GM18519 (cell line): ENCODE measurements around the gene TSPAN14.
A peak's percentile ranks its signal among the peaks of the same experiment; 100 is the strongest.

Experiments
- ATAC-seq: cut with Tn5 transposase; IDR thresholded peaks from one replicate; pipeline ENCODE4 v1.9.1; 2021; ENCODE audit warnings: mild to moderate bottlenecking, moderate library complexity; ENCODE audit not compliant: unreplicated experiment, low FRiP score

TSPAN14 gene

DNA sequence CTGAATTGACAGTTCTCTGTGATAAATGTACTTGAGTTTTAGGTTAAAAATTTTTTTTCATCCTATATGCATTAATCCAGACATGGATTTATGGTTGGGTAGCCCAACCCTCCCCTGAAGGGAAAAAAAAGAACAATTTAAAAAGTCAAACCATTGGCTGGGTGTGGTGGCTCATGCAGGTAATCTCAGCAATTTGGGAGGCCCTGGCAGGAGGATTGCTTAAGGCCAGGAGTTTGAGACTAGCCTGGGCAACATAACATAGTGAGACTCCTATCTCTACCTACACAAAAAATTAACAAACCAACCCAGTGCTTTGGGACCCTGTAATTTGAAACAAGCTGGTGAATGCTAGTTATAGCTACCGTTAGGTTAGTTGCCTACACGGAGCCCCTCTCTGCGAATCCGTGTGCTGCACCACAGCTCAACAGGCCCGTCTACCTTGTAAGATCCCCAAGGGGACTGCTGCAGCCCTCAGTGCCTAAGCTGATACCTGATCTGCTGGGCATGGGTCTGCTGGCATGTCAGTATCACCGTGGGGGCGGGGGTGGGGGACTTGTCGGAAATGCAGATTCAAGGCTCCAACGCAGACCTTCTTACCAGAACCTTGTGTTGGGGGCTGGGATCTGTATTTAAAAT is 32.8 kb downstream of the TSPAN14 start:
- no peak for ATAC-seq

DNA sequence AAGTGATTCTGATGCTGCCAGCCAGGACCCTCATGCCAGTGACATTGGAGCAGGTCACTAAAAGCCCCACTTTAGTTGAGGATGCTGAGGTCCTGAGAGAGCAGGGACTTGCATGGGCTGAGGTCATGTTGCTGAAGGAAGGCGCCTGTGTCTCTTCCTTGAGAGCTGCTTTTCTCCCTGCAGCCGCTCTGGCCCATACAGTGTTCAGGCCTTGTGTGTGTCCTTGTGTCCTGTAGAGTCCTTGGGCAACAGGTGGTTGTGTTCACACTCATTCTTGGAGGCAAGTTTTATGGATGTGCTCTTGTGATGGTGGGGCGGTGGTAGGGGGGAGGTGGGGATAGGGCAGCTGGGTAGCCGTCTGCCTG is 33.3 kb downstream of the TSPAN14 start:
- ATAC-seq, result no peak

DNA sequence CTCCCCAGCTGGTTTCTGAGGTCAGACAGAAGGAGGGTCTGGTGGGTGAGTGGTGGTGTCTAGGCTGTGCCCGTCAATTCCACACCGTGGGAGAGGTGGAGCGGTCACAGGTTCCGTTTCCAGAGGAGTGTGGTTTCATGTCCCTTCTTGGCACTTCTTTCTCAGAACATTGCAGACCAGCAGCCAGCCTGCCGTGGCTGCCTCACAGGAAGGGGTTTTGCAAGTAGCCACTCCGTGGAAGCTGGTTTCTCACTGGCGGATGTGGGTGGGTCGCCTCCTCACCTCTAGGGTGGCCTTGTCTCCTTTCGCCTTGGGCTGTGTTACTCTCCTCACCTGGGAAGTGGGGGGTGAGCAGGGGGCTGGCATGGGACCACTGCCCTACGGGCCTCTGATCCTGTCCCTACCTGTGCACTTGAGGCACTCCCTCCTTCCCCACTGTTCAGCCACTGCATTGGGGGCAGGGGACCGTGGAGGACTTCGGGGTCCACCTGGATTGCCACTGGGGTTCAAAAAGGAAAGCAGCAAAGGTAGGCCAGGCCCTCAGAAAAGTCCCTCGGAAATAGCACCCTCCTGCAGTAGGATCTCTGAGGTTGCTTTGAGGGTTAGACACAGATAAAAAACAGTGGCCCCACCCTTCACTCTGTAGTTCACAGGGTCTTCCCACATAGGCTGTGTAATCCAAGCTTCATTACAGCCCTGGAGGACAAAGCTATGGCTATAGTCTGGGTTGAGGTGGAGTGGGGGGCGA is 33.9 kb downstream of the TSPAN14 start:
- ATAC-seq, result no peak

DNA sequence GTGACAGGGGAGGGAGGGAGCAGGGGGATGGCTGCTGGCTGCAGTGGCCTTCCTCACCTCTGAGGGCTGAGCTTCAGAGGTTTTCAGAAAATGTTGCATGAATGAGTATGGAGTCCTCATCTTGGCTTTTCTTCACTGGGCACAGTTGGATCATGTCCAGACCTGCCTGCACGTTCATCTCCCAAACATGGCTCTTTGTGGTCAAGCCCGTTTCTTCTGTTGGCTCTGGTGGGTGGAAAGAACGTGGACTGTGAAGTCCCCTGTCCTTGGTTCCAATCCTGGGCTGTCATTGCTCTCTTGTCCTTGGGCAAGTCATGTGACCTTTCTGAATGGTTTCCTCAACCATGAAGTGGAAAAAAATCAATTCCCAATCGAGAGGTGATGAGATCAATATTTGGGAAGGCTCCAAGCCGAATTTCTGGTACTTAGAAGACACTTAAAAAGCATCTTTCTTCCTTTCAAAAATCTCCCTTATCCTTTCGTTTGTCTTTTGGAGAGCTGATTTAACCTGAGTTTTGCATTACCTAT is 34.5 kb downstream of the TSPAN14 start:
- ATAC-seq, result no peak

DNA sequence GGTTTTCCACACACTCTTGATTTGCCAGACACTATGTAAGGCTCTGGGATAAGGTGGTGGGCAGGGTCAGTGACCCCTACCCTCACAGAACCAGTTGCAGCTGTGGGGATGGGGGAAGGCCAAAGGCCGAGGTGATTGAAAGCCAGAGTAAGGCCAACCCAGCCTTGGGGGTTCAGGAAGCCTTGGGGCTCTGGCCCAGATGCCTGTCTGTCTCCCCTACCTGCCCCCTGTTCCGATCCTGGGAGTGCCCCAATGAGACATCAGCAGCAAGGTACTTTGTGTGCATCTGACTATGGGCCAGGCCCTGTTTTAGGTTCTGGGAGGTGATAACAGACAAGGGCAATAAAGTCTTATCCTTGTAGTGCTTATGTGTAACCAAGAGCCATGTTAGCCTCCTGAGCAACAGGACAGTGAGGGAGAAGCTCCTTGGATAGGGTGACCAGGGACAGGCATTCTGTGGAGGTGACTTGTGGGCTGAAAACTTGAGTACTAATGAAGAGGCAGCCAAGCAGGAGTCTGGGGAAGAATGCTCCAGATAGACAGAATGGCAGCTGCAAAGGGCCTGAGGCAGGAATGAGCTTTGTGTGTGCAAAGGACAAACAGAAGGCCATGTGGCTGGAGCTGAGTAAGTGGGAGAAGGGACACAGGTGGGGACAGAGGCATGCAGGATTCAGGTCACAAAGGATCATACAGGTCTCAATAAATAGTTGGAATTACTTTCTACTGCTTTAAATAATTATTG is 35.4 kb downstream of the TSPAN14 start:
- no peak for ATAC-seq

DNA sequence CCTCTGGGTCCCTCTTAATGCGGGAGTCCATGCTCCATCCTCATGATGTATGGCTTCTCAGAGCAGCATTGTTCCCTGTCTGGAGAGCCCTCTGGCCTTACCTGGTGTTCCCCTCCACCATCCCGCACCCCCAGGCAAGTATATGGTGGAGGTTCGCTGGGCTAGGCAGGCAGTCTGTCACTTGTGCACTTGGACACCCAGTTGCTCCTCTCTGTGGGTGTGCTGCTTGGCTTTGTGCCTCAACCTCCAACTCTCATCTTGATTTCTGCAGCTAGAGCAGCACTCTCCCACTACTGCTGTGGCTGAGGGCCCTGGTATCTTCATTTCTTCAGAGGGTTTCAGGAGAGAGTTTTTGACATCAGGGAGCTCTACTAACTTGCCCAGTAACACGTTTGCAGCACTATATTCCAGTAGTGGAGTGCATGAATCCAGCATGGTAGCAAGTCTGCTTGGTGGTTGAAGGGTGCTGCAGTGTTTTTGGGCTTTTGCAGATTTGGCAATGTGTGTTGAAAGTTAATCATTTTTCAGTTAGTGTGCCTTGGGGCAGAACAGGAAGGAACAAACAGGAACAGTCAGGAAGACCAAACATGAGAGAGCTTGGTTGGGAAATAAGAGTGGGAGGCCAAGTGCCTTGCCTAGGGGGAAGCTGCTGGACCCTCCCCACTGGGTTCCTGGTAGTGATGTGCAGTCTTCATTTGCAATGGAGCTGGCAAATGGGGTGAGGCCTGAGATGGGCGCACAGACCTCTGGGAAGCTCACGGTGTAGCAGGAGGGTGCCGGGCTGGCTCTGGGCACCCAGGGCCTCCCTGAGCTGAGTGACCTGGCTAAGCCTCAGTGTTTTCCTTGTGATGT is 37.4 kb downstream of the TSPAN14 start:
- ATAC-seq, result no peak

- ATAC-seq, result peak; percentile 24
Observed at GRCh38 chr10:80492848-80493521, 38.9 kb downstream of the TSPAN14 start.

- peak; percentile 46 for ATAC-seq
Observed at GRCh38 chr10:80493522-80494051, 39.5 kb downstream of the TSPAN14 start.

- no peak for ATAC-seq
Observed at GRCh38 chr10:80496555-80497172, 42.6 kb downstream of the TSPAN14 start.

DNA sequence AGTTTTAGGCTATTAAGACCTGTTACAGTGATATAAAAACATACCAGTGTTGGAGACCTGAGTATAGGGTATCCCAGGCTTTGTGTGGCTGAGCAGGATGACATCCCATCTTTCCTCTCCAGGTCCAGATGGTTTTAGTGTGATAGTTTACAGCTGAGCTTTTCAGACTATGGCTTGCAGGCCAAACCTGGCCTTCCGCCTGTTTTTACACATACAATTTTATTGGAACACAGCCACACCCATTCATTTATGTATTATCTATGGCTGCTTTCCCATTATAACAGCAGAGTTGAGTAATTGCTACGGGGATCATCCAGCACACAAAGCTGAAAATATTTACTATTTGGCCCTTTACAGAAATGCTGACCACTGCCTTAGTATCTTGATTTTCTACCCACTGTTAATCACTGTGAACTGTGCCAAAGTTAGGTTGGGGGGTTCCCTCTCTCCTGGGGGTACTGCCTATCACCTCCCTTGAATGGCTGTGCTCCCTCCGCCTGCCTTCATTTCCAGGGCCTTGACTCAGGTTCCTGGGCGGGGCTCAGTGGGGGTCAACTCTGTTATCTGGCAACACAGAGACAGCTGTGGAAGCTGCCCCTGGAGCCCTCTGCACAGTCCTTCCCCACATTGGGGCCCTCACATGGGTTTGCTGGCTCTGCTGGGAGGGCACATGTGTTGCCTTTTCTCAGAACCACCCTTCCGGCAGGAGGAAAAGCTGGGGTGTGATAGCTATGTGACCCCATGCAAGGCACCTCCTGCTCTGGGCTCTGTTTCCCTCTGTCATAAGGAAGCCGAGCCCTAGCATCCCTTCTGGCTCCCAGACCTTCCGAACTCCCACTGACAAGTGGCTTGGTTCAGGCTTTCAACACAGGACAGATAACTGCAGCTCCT is 43.3 kb downstream of the TSPAN14 start:
- ATAC-seq, result no peak

GRCh38 chr10:80498078-80498832 is 44.1 kb downstream of the TSPAN14 start:
- ATAC-seq, result no peak

- ATAC-seq, result no peak
Observed at GRCh38 chr10:80498833-80499741, 45.0 kb downstream of the TSPAN14 start.

GRCh38 chr10:80500572-80501380 is 46.7 kb downstream of the TSPAN14 start:
- peak; percentile 48 for ATAC-seq

DNA sequence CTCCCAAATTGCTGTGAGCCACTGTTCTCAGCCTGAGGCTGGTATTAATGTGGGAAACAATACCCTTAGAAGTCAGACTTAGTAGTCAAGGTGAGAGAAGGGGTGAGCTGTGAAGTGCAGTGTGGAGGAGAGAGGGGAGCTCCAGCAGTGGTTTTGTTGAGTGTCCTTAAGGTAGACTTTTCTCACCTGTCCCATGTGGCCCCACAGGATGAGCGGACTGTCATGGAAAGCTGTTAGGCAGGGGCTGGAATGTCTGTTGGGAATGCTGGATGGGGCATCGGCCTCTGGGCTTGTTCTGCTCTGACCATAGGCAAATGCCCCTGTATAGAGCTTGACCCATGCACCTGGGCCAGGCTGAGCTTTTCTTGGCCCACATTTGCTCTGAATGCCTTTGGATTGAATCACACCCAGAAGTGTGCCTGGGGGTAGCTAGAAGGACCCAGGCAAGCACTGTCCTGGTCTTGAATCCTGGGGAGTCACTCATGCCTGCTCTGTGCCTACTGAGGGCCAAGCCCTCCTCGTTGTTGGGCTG is 47.3 kb downstream of the TSPAN14 start:
- ATAC-seq, result no peak

DNA sequence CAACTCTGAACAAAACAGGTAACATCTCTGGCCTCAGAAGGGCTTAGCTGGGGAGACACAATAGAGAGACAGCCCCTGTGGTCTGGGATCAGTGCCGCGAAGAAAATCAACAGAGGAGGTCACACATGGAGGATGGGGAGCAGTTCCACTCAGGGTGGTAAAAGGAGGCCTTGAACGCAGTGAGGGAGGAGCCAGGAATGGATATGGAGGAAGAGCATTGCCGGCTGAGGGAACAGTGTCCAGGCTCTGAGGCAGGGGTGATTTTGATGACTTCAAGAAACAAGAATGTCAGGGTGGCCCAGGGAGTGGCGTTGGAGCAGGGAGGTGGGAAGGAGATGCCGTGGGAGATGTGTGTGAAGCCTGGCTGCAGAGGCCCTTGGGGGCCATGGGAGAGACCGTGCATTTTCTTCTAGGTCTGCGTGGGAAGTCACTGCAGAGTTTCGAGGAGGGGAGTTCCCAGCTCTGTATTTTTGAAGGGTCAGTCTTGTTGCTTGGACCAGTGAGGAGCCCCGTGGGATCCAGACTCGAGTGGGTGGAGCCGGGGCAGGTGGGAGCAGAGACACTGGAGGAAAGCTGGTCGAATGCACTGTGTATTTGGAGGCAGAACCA is 47.9 kb downstream of the TSPAN14 start:
- ATAC-seq, result no peak
